ENCODE results near the gene ARFRP1. TPM values are rescaled to one million over a fixed set of nuclear protein-coding genes. Genes with fewer than 3 reads are reported as not detected.
A peak's percentile ranks its signal among the peaks of the same experiment; 100 is the strongest.

ARFRP1 gene
- total RNA-seq, 1 experiment from 2014 or later = 71.2 TPM

GRCh38 chr20:63686094-63686491 is 21.7 kb downstream of the ARFRP1 start:
- Histone ChIP-seq H4K20me1 (ENCODE audit: low read length) (no peaks in the 10 kb centered on the region), H3F3A (ENCODE audit: low read length, unreplicated experiment) (no peaks in the 10 kb centered on the region), H3K9me3 (ENCODE audit: low read length) (no peaks in the 10 kb centered on the region), H3K4me2 (ENCODE audit: low read length) (no peak overlapping the region), H2AFZ (ENCODE audit: low read length) (no peak overlapping the region), H3K27me3 (ENCODE audit: low read length) (no peaks in the 10 kb centered on the region), H3K9me2 (replicated peaks; ENCODE audit: low read length) (no peaks in the 10 kb centered on the region), H3K4me1 (ENCODE audit: insufficient read depth, low read length) (peaks cover 34% of the 10 kb centered on the region), H3K9ac (ENCODE audit: low read length) (no peak overlapping the region), H3K4me3 (ENCODE audit: low read length) (no peak overlapping the region), H3K79me2 (ENCODE audit: low read length) (peaks cover 7% of the 10 kb centered on the region), H3K27ac (ENCODE audit: low read length) (peak overlapping the region; percentile 26), H3K36me3 (ENCODE audit: low read depth, low read length) (peaks cover 7% of the 10 kb centered on the region)
- DNase-seq (no peak), ATAC-seq (no peak)
- intact Hi-C loops (cut with micrococcal nuclease) = no loop called here
- BruUV-seq (replicated peaks) = no TSS peak
- ChIA-PET POLR2A (ENCODE audit: unreplicated experiment) (interaction anchor here (0.6 kb wide), 1 partner anchor 72 kb away, joined by 5 read pairs; no protein-coding TSS in a partner anchor), CTCF (no interaction called here)
- TF ChIP-seq, protein P1, sequence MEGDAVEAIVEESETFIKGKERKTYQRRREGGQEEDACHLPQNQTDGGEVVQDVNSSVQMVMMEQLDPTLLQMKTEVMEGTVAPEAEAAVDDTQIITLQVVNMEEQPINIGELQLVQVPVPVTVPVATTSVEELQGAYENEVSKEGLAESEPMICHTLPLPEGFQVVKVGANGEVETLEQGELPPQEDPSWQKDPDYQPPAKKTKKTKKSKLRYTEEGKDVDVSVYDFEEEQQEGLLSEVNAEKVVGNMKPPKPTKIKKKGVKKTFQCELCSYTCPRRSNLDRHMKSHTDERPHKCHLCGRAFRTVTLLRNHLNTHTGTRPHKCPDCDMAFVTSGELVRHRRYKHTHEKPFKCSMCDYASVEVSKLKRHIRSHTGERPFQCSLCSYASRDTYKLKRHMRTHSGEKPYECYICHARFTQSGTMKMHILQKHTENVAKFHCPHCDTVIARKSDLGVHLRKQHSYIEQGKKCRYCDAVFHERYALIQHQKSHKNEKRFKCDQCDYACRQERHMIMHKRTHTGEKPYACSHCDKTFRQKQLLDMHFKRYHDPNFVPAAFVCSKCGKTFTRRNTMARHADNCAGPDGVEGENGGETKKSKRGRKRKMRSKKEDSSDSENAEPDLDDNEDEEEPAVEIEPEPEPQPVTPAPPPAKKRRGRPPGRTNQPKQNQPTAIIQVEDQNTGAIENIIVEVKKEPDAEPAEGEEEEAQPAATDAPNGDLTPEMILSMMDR (conservative IDR thresholded peaks at IDR 0.05; ENCODE audit: low read depth, low read length) = no peak
- TF ChIP-seq EZH2 (IDR thresholded peaks at IDR 0.05; ENCODE audit: low read length, unreplicated experiment) (no peak), EZH2phosphoT487 (IDR thresholded peaks at IDR 0.05; ENCODE audit: borderline replicate concordance, low read length) (no peak)

- intact Hi-C loops (cut with micrococcal nuclease) = no loop called here
- POLR2A ChIA-PET (ENCODE audit: unreplicated experiment) = no interaction called here
- no peak overlapping the region for H3K4me3 ChIP-seq (ENCODE audit: low read length)
- ATAC-seq (no peak), DNase-seq (no peak)
- H3K9me2 ChIP-seq (replicated peaks; ENCODE audit: low read length) = no peaks in the 10 kb centered on the region
- H3K9me3 ChIP-seq (ENCODE audit: low read length) = no peaks in the 10 kb centered on the region
- H3K27me3 ChIP-seq (ENCODE audit: low read length) = no peaks in the 10 kb centered on the region
- H3K36me3 ChIP-seq (ENCODE audit: low read depth, low read length) = peaks cover 7% of the 10 kb centered on the region; the same call in 1 of the 2 replicates
- no TSS peak for BruUV-seq (replicated peaks)
- TF ChIP-seq, protein P1 (conservative IDR thresholded peaks at IDR 0.05; ENCODE audit: low read depth, low read length) = no peak
- no peak for TF ChIP-seq EZH2phosphoT487 (IDR thresholded peaks at IDR 0.05; ENCODE audit: borderline replicate concordance, low read length)
- TF ChIP-seq EZH2 (IDR thresholded peaks at IDR 0.05; ENCODE audit: low read length, unreplicated experiment) = no peak
- H3K4me2 ChIP-seq (ENCODE audit: low read length) = no peak overlapping the region
- no peaks in the 10 kb centered on the region for H4K20me1 ChIP-seq (ENCODE audit: low read length)
- H2AFZ ChIP-seq (ENCODE audit: low read length) = no peak overlapping the region
- peaks cover 7% of the 10 kb centered on the region for H3K79me2 ChIP-seq (ENCODE audit: low read length)
- H3K27ac ChIP-seq (ENCODE audit: low read length) = no peak overlapping the region
- no peaks in the 10 kb centered on the region for H3F3A ChIP-seq (ENCODE audit: low read length, unreplicated experiment)
- H3K4me1 ChIP-seq (ENCODE audit: insufficient read depth, low read length) = peaks cover 34% of the 10 kb centered on the region
- no peak overlapping the region for H3K9ac ChIP-seq (ENCODE audit: low read length)
- CTCF ChIA-PET = no interaction called here
Measured at GRCh38 chr20:63685269-63686026, 22.3 kb downstream of the ARFRP1 start.

Measured in PC-3 (cell line).